ENCODE results near the gene PHAX.

The PHAX gene

DNA sequence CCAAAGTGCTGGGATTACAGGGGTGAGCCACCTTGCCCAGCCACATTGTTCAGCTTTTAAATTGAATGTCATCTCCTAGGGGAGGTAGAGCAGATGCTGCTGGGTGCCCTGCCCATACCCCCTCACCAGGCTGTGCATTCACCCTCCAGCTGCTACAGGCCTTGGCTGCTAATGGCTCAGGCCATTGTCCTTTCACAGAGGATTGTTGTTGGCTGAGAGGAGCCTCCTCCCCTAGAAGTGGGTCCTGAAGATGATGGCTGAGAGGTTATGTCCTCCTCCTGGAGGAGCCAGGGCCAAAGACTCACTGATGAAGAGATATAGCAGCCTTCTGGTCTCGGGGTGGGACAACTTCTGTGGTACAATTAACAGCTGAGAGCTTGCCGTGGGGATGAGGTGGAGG is 74.6 kb downstream of the PHAX start:
- Histone ChIP-seq H3K9ac (ENCODE audit: low read depth in 1 of 2, low read length in 2 of 2) (peak overlapping the region in 1 of 2 donors; percentile 30), H3K27me3 (ENCODE audit: control insufficient read depth in 2 of 2, insufficient read depth in 2 of 2, low read length in 2 of 2) (no peaks in the 10 kb centered on the region), H3K9me3 (ENCODE audit: control insufficient read depth in 2 of 2, low read length in 2 of 2) (no peaks in the 10 kb centered on the region), H3K4me3 (ENCODE audit: low read length in 2 of 2) (peak overlapping the region in 1 of 2 donors; percentile 73), H3K4me1 (ENCODE audit: control insufficient read depth in 2 of 2, insufficient read depth in 2 of 2, low read length in 2 of 2) (peaks cover 3 to 26% of the 10 kb centered on the region in 2 donors), H3K36me3 (ENCODE audit: control insufficient read depth in 2 of 2, insufficient read depth in 2 of 2, low read length in 2 of 2) (no peaks in the 10 kb centered on the region), H3K27ac (ENCODE audit: low read depth in 2 of 2, low read length in 2 of 2) (peak overlapping the region; percentile 48 to 81)

DNA sequence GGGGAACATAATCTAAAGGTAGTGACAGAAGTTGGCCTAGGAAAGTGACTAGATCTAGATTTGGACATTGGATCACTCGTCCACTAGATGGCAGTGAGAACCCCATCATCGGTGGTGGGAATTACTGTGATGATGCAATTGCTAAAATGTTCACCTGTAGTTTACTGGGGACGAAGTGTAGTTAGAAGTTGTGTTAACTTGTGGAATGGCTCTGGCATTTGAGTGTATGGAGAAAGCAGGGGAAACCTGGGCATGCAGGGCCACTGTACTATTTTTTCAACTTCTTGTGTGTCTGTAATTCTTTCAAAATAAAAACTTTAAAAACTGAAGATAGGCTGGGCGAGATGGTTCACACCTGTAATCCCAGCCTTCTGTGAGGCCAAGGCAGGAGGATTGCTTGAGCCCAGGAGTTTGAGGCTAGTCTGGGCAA is 75.5 kb downstream of the PHAX start:
- Histone ChIP-seq H3K27ac (ENCODE audit: low read depth in 2 of 2, low read length in 2 of 2) (no peak overlapping the region), H3K9me3 (ENCODE audit: control insufficient read depth in 2 of 2, low read length in 2 of 2) (no peaks in the 10 kb centered on the region), H3K4me3 (ENCODE audit: low read length in 2 of 2) (no peak overlapping the region), H3K9ac (ENCODE audit: low read depth in 1 of 2, low read length in 2 of 2) (no peak overlapping the region), H3K36me3 (ENCODE audit: control insufficient read depth in 2 of 2, insufficient read depth in 2 of 2, low read length in 2 of 2) (no peaks in the 10 kb centered on the region), H3K4me1 (ENCODE audit: control insufficient read depth in 2 of 2, insufficient read depth in 2 of 2, low read length in 2 of 2) (peaks cover 5 to 28% of the 10 kb centered on the region in 2 donors), H3K27me3 (ENCODE audit: control insufficient read depth in 2 of 2, insufficient read depth in 2 of 2, low read length in 2 of 2) (no peaks in the 10 kb centered on the region)

Measured in mucosa of rectum (tissue), 2 donors.